Loucy (cell line): ENCODE results near the gene COPS6.

Experiments used
- H2AFZ ChIP-seq: fragments of 200-600 bp; sonication (generic); 2 replicates; pipeline ENCODE4 v1.6.0; 2016; ENCODE audit warnings: antibody characterized with exemption, mild to moderate bottlenecking, low read length, moderate library complexity
- H3F3A ChIP-seq: fragments of 200-600 bp; 2 replicates; pipeline ENCODE4 v1.6.0; 2016; ENCODE audit warnings: antibody characterized with exemption, low read depth, mild to moderate bottlenecking
- H3K27me3 ChIP-seq: fragments of 200-600 bp; sonication (generic); 2 replicates; pipeline ENCODE4 v1.6.1; 2014; ENCODE audit warnings: low read length, mild to moderate bottlenecking; ENCODE audit not compliant: insufficient read depth, poor library complexity, severe bottlenecking
- H3K36me3 ChIP-seq: fragments of 200-600 bp; sonication (generic); 2 replicates; pipeline ENCODE4 v1.6.1; 2016; ENCODE audit warnings: low read length; ENCODE audit not compliant: insufficient read depth
- H3K4me1 ChIP-seq: fragments of 200-600 bp; sonication (generic); 2 replicates; pipeline ENCODE4 v1.5.1; 2014; ENCODE audit warnings: low read length, mild to moderate bottlenecking; ENCODE audit not compliant: insufficient read depth, poor library complexity, severe bottlenecking
- H3K4me2 ChIP-seq: fragments of 200-600 bp; sonication (generic); 2 replicates; pipeline ENCODE4 v1.6.0; 2014; ENCODE audit warnings: antibody characterized with exemption, low read length, low read depth, mild to moderate bottlenecking; ENCODE audit not compliant: poor library complexity, severe bottlenecking
- H3K4me3 ChIP-seq: fragments of 200-600 bp; sonication (generic); 2 replicates; pipeline ENCODE4 v1.5.1; 2014; ENCODE audit warnings: low read length, mild to moderate bottlenecking, mixed read lengths; ENCODE audit not compliant: poor library complexity, severe bottlenecking
- H3K79me2 ChIP-seq: fragments of 200-600 bp; sonication (generic); 2 replicates; pipeline ENCODE4 v1.6.1; 2014; ENCODE audit warnings: low read length; ENCODE audit not compliant: insufficient read depth
- H3K9ac ChIP-seq: fragments of 200-600 bp; sonication (generic); 2 replicates; pipeline ENCODE4 v1.6.0; 2014; ENCODE audit warnings: mild to moderate bottlenecking, low read depth, low read length, moderate library complexity; ENCODE audit not compliant: poor library complexity, severe bottlenecking
- H3K9me2 ChIP-seq: fragments of 200-600 bp; sonication (generic); replicated peaks from 2 replicates; pipeline ENCODE4 v1.6.1; 2016; ENCODE audit warnings: low read depth, low read length, mixed read lengths
- H3K9me3 ChIP-seq: fragments of 200-600 bp; sonication (generic); 2 replicates; pipeline ENCODE4 v1.6.1; 2014; ENCODE audit warnings: mild to moderate bottlenecking, antibody characterized with exemption, low read length, low read depth; ENCODE audit not compliant: insufficient read depth
- H4K20me1 ChIP-seq: fragments of 200-600 bp; sonication (generic); 2 replicates; pipeline ENCODE4 v1.6.0; 2014; ENCODE audit warnings: antibody characterized with exemption, low read length, mild to moderate bottlenecking; ENCODE audit not compliant: insufficient read depth, poor library complexity, severe bottlenecking
- CTCF ChIP-seq: fragments of 200-600 bp; sonication (generic); conservative IDR thresholded peaks from 2 replicates; pipeline ENCODE4 v1.5.1; 2014; ENCODE audit warnings: mild to moderate bottlenecking, antibody characterized with exemption, low read length
- EZH2phosphoT487 ChIP-seq: fragments of 200-600 bp; IDR thresholded peaks from 2 replicates; pipeline ENCODE4 v1.6.1; 2018; ENCODE audit warnings: antibody characterized with exemption, mild to moderate bottlenecking, moderate library complexity, borderline replicate concordance

COPS6 gene

DNA sequence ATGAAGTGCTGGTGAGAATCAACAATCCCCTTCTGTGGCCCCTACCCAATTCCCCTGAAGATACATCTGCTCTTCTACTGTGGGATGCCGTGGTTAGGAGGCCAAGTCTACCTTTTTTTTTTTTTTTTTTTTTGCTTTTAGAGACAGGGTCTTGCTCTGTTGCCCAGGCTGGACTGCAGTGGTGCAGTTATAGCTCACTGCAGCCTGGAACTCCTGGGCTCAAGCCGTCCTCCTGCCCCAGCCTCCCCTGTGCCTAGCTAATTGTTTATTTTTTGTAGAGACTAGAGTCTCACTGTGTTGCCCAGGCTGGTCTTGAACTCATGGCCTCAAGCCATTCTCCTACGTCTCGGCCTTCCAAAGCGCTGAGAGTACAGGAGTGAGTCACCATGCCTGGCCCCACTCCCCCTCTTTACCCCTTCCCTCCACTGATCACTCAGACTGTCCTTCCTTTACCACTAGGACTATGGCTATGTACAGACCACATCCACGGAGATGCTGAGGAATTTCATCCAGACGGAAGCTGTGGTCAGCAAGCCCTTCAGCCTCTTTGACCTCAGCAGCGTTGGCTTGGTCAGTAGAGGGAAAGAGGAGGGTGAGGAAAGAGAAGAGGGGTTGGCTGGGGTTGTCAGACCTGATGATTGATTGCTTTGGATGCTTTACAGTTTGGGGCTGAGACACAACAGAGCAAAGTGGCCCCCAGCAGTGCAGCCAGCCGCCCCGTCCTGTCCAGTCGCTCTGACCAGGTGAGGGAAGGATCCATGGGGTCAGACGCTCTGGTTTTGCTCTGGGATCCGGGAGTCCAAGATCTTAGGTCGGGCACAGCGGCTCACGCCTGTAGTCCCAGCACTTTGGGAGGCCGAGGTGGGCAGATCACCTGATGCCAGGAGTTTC is 14.4 kb downstream of the COPS6 start:
- Histone ChIP-seq H3F3A (no peaks in the 10 kb centered on the region), H3K27me3 (peaks cover 9% of the 10 kb centered on the region), H3K36me3 (peaks cover 36% of the 10 kb centered on the region), H3K4me2 (peak overlapping the region; percentile 98), H2AFZ (no peak overlapping the region), H3K9ac (peak overlapping the region; percentile 100), H3K4me3 (peak overlapping the region; percentile 98), H3K9me2 (no peaks in the 10 kb centered on the region), H4K20me1 (peaks cover 27% of the 10 kb centered on the region), H3K4me1 (peaks cover 25% of the 10 kb centered on the region), H3K9me3 (no peaks in the 10 kb centered on the region), H3K79me2 (peaks cover 46% of the 10 kb centered on the region)
- TF ChIP-seq CTCF (no peak), EZH2phosphoT487 (no peak)

DNA sequence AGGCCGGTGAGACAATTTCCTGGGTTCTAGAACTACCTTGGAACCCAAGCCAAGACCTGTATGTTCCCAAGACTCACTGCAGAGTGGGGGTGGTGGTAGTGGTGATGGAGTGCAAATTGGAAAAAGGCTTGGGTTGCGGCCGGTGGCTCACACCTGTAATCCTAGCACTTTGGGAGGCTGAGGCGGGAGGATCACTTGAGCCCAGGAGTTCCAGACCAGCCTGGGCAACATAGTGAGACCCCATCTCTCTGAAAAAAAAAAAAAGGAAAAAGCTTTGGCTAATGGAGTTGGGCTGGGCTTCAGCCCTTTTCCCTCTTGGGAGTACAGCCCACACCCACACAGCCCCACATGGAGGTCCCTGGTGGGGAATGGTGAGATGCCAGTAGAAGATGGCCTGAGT is 16.8 kb downstream of the COPS6 start:
- Histone ChIP-seq H3K4me3 (no peak overlapping the region), H3K9ac (no peak overlapping the region), H3F3A (no peaks in the 10 kb centered on the region), H3K36me3 (peaks cover 15% of the 10 kb centered on the region; the same call in 1 of the 2 replicates), H3K9me2 (no peaks in the 10 kb centered on the region), H3K79me2 (peaks cover 23% of the 10 kb centered on the region), H2AFZ (no peak overlapping the region), H3K4me1 (peaks cover 9% of the 10 kb centered on the region), H3K9me3 (no peaks in the 10 kb centered on the region), H4K20me1 (peaks cover 3% of the 10 kb centered on the region), H3K4me2 (no peak overlapping the region), H3K27me3 (peaks cover 4% of the 10 kb centered on the region)
- no peak for TF ChIP-seq EZH2phosphoT487
- no peak for TF ChIP-seq CTCF

- peaks cover 16% of the 10 kb centered on the region for H3K79me2 ChIP-seq
- H3K36me3 ChIP-seq = peaks cover 15% of the 10 kb centered on the region; the same call in 1 of the 2 replicates
- no peaks in the 10 kb centered on the region for H3K27me3 ChIP-seq
- no peak overlapping the region for H3K4me3 ChIP-seq
- no peaks in the 10 kb centered on the region for H4K20me1 ChIP-seq
- H3F3A ChIP-seq = no peaks in the 10 kb centered on the region
- H3K4me2 ChIP-seq = no peak overlapping the region
- H3K9me3 ChIP-seq = no peaks in the 10 kb centered on the region
- H3K9ac ChIP-seq = no peak overlapping the region
- H2AFZ ChIP-seq = no peak overlapping the region
- TF ChIP-seq EZH2phosphoT487 (no peak), CTCF (no peak)
- no peaks in the 10 kb centered on the region for H3K9me2 ChIP-seq
- H3K4me1 ChIP-seq = peaks cover 9% of the 10 kb centered on the region
Observed at GRCh38 chr7:100106633-100107032, 17.9 kb downstream of the COPS6 start.
